Upper lobe of left lung (tissue), 6 donors: ENCODE data around the gene DRGX. TPM values are rescaled to one million over a fixed set of nuclear protein-coding genes. Genes with fewer than 3 reads are reported as not detected.
A peak's percentile ranks its signal among the peaks of the same experiment; 100 is the strongest.

Experiments used
- ATAC-seq, 2 donors: fragments of 200-7000 bp; cut with Tn5 transposase; one replicate each; pipeline ENCODE4 v1.9.1; 2022; ENCODE audit warnings: mild to moderate bottlenecking in 2 of 2, moderate library complexity in 2 of 2; ENCODE audit not compliant: low FRiP score in 2 of 2
- DNase-seq, 2 donors: peaks; one replicate each; pipeline ENCODE4 v3.0.0-alpha.2; 2019 to 2020
- H3K27ac ChIP-seq, 4 donors: fragments of 200-600 bp; sonication (generic); one replicate each; pipeline ENCODE4 v1.5.1; 2016 to 2019
- H3K27me3 ChIP-seq, 4 donors: fragments of 200-600 bp; sonication (generic); one replicate each; pipeline ENCODE4 v1.5.1; 2017 to 2019
- H3K36me3 ChIP-seq, 4 donors: fragments of 200-600 bp; sonication (generic); one replicate each; pipeline ENCODE4 v1.5.1; 2016 to 2019
- H3K4me1 ChIP-seq, 4 donors: fragments of 200-600 bp; sonication (generic); one replicate each; pipeline ENCODE4 v1.5.1; 2018 to 2019
- H3K4me3 ChIP-seq, 4 donors: fragments of 200-600 bp; sonication (generic); one replicate each; pipeline ENCODE4 v1.5.1; 2017 to 2019; ENCODE audit warnings: mild to moderate bottlenecking in 2 of 4, moderate library complexity in 1 of 4
- H3K9me3 ChIP-seq, 4 donors: fragments of 200-600 bp; sonication (generic); one replicate each; pipeline ENCODE4 v1.5.1; 2018 to 2019
- EP300 ChIP-seq, 4 donors: sonication (generic); formaldehyde crosslinking; IDR thresholded peaks; one replicate each; pipeline ENCODE4 v1.5.1; 2017; ENCODE audit warnings: antibody characterized with exemption in 4 of 4, control low read depth in 2 of 4
- POLR2A ChIP-seq, 4 donors: fragments of 450-650 bp; IDR thresholded peaks; one replicate each; pipeline ENCODE4 v1.5.1; 2016 to 2017; ENCODE audit warnings: antibody characterized with exemption in 4 of 4, mild to moderate bottlenecking in 2 of 4
- POLR2AphosphoS5 ChIP-seq, 2 donors: sonication (generic); formaldehyde crosslinking; IDR thresholded peaks; one replicate each; pipeline ENCODE4 v1.5.1; 2017; ENCODE audit warnings: antibody characterized with exemption in 2 of 2
- WGBS, 2 donors: methylation state at CpG; one replicate each; pipeline ENCODE4 v1.1.5; 2017 to 2018; 5-methylcytosine and 5-hydroxymethylcytosine counted together
- total RNA-seq, 6 donors: library from RNA; depleted of rRNA in 4 of 6; stranded (reverse); fragments of >200 nt in 4 of 6; gene quantifications; one replicate each; pipeline versions ENCODE4 v1.1.0 to v1.2.1, GENCODE V29; 2016 to 2021
- TF ChIP-seq, protein P1 (sequence below), 6 experiments: fragments of 450-650 bp in 4 of 6; fragments of 200-600 bp in 2 of 6; sonication (generic) in 2 of 6; IDR thresholded peaks; one replicate each; pipeline ENCODE4 v1.5.1; 2016 to 2019; ENCODE audit warnings: antibody characterized with exemption in 6 of 6
- donor health status: DM: no; HTN: no; CAD: no; lungs with moderate emphysema.
- donor health status: DM: no; HTN: yes; CAD: no; lungs with severe emphysema.

DRGX gene
- total RNA-seq, 6 donors from 2014 or later: 0.09 to 0.17 TPM; not detected in 4

DNA sequence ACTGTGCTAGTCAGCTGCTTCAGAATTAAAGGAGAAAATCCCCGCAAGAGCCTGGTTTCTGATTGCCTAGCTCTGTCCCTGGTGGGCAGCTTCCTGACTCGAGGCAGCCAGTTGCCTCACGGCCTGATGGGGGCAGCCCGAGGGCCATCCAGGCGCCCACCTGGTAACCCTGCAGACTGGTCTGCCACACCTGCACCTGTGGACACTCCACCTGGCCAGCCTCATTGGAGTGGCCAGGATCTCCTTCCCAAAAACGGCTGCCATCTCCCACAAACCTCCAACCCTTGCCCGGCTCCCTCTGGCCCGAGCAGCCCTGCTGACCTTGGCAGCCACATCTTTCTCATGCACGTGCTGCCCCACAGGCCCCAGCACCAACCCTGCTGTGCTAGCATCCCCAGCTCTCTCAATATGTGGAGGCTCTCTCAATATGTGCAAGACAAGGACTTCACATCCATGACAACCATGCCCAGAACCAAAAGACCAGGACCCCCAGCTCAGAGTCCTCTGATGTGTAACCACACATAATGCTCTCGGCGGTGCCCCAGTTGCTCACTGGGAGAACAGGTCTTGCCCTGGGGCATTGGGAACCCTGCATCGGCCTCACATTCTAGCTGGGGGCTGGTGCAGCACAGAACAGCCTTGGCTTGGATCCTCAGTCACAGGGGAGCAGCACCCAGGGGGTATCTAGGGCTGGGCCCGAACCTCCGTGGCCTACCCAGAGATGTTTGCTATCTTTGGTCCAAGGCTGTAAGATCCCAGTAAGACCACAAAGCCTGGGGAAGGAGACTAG lies 14.6 kb downstream of the DRGX start:
- no peak for DNase-seq
- no peak for ATAC-seq
- Histone ChIP-seq H3K36me3 (no peaks in the 10 kb centered on the region), H3K9me3 (no peaks in the 10 kb centered on the region), H3K27ac (no peak overlapping the region), H3K4me1 (no peaks in the 10 kb centered on the region), H3K27me3 (no peaks in the 10 kb centered on the region), H3K4me3 (no peak overlapping the region)
- WGBS, 2 donors: 73 to 88% methylated on average over 8 to 14 of the region's 14 CpGs
- TF ChIP-seq POLR2AphosphoS5 (IDR thresholded peaks at IDR 0.05) (no peak), EP300 (IDR thresholded peaks at IDR 0.05) (no peak), POLR2A (IDR thresholded peaks at IDR 0.05) (no peak)
- TF ChIP-seq, protein P1, sequence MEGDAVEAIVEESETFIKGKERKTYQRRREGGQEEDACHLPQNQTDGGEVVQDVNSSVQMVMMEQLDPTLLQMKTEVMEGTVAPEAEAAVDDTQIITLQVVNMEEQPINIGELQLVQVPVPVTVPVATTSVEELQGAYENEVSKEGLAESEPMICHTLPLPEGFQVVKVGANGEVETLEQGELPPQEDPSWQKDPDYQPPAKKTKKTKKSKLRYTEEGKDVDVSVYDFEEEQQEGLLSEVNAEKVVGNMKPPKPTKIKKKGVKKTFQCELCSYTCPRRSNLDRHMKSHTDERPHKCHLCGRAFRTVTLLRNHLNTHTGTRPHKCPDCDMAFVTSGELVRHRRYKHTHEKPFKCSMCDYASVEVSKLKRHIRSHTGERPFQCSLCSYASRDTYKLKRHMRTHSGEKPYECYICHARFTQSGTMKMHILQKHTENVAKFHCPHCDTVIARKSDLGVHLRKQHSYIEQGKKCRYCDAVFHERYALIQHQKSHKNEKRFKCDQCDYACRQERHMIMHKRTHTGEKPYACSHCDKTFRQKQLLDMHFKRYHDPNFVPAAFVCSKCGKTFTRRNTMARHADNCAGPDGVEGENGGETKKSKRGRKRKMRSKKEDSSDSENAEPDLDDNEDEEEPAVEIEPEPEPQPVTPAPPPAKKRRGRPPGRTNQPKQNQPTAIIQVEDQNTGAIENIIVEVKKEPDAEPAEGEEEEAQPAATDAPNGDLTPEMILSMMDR (IDR thresholded peaks at IDR 0.05): no peak

DNA sequence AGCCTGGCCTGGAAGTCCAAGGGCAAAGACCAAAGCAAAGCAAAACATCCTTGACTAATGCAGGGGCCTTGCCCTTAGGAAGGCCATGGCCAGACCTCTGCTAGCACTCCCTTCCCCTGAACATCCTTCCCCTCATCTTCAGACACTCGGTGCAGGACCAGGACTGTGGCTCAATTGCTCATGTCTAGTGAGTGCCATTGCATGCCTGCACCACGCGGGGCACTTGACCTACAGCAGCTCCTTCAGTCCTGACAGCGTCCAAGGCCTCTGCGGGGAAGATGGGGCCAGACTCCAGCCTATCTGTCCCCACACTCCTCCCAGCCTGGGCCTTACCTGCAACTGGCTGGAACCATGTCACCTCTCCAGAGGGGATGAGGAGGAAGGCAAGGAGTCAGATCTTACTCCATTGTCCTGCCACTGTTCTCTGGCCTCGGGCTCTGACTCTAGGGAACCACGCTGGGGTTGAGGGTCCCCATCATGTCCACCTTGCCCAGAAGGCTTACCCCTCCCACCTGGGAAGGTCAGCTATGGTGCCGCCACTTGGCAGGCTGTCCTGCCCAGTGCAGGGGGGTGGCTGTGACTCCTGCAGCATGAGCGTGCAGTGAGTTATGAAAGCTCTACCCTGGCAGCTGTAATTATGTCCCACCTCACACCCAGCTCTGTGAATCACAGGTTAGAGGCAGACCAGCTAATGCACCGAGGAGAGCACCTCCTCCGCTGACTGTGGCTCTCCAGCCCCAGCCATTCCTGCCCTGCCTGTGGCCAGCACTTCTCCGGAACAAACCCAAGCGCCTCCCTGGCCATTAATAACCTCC lies 16.1 kb downstream of the DRGX start:
- WGBS, 2 donors: 68 to 72% methylated on average over 11 to 13 of the region's 13 CpGs
- TF ChIP-seq POLR2AphosphoS5 (IDR thresholded peaks at IDR 0.05) (no peak), EP300 (IDR thresholded peaks at IDR 0.05) (no peak), POLR2A (IDR thresholded peaks at IDR 0.05) (no peak)
- TF ChIP-seq, protein P1 (IDR thresholded peaks at IDR 0.05): peak in 1 of 6 experiments; percentile 15
- DNase-seq (no peak), ATAC-seq (no peak)
- Histone ChIP-seq H3K4me1 (no peaks in the 10 kb centered on the region), H3K4me3 (no peak overlapping the region), H3K27ac (no peak overlapping the region), H3K27me3 (no peaks in the 10 kb centered on the region), H3K9me3 (no peaks in the 10 kb centered on the region), H3K36me3 (no peaks in the 10 kb centered on the region)

DNA sequence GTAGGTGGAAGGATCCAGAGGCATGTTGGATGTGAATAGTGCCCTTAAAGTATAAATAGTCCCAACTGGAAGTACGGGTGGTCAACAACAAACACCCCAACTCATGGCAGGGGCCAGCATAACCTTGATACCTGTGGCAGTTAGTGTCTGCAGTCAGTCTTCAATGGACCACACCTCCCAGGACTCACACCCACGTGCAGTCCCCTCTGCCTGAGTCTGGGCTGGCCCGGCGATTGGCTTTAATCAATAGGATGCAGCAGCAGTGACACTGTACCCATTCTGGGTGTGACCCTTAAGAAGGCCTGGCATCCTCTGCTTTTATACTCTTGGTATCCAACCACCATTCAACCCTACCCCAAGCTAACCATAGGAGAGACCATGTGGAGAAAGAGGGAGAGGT lies 18.6 kb downstream of the DRGX start:
- ATAC-seq: no peak
- Histone ChIP-seq H3K27me3 (no peaks in the 10 kb centered on the region), H3K9me3 (no peaks in the 10 kb centered on the region), H3K4me3 (no peak overlapping the region), H3K27ac (no peak overlapping the region), H3K36me3 (no peaks in the 10 kb centered on the region), H3K4me1 (no peaks in the 10 kb centered on the region)
- no peak for TF ChIP-seq POLR2AphosphoS5 (IDR thresholded peaks at IDR 0.05)
- no peak for TF ChIP-seq EP300 (IDR thresholded peaks at IDR 0.05)
- TF ChIP-seq, protein P1 (IDR thresholded peaks at IDR 0.05): no peak
- TF ChIP-seq POLR2A (IDR thresholded peaks at IDR 0.05): no peak
- 79 to 80% methylated on average over 1 to 4 of the region's 4 CpGs for WGBS, 2 donors
- DNase-seq: no peak

DNA sequence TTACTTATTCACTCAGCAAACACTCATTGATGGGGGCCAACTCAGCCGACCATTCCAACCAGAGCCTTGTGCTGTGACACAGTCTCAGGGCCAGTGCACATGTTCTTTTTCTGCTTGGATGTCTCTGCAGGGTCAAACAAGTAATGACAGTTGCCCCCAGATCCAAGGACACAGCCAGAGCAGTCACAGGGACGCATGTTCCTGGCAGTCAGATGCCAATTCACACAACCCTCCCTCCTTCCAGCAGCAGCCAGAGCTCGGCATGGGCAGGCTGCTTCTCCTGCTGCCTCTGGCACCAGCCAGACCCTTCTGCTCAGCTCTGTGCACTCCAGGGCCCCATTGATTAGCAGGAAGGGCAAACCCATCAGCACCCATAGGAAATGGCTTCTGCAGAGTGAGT lies 20.3 kb downstream of the DRGX start:
- H3K27me3 ChIP-seq: no peaks in the 10 kb centered on the region
- no peak overlapping the region for H3K27ac ChIP-seq
- H3K9me3 ChIP-seq: no peaks in the 10 kb centered on the region
- H3K36me3 ChIP-seq: no peaks in the 10 kb centered on the region
- no peaks in the 10 kb centered on the region for H3K4me1 ChIP-seq
- H3K4me3 ChIP-seq: no peak overlapping the region
- DNase-seq (no peak), ATAC-seq (no peak)
- WGBS, 2 donors: 83 to 88% methylated on average over 3 of the region's 3 CpGs
- TF ChIP-seq EP300 (IDR thresholded peaks at IDR 0.05) (no peak), POLR2A (IDR thresholded peaks at IDR 0.05) (no peak), POLR2AphosphoS5 (IDR thresholded peaks at IDR 0.05) (no peak)
- TF ChIP-seq, protein P1 (IDR thresholded peaks at IDR 0.05): no peak
